ENCODE measurements around the gene TRABD2B.

TRABD2B gene

DNA sequence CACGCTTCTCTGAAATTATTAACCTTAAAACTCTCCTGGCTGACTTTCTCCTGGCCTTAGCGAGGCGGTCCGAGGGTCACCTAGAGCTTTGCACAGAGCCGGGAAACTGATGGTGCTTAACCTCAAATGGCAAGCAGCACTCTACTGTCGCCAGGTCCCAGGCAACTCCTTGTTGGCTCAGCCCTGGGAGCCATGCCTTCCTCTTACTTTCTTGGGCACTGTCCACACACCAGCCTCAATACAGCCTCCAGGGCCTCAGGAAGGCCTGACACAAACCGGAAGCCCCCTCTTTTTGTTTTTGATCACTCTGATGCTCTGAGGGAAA is 3.8 kb downstream of the TRABD2B start:
- DNase-seq, result no peak

DNA sequence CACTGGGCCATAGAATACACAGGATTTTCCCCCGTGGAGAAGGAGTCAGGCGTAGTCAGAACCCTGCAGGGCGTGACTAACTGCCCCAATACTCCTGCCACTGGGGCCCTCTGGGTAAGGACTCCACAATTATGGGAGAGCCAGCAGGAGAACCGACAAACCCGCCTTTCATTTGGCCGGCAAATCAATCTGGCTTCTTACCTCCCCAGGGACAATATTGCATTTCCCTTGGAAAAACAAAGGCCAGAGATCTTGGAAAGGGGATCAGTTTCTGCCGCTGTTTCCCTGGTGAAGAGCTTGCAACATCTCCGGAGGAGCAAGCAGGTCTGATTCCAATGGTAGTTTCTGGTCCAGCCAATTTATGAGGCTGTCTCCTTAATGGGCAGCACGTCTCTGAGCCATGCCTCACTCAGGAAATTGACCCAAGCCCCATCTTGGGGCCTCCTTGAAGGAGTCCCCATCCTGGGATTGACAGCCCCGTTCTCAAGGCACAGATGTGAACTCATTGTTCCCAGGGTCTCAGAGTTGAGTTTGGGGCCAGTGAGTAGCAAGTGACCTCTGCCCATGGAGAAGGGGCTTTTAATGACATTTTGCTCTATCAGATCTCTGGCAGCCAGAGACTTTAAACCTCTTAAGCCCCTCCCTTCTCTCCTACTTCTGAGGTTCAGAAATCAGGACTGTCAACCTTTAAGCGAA is 4.3 kb downstream of the TRABD2B start:
- DNase-seq, result no peak

DNA sequence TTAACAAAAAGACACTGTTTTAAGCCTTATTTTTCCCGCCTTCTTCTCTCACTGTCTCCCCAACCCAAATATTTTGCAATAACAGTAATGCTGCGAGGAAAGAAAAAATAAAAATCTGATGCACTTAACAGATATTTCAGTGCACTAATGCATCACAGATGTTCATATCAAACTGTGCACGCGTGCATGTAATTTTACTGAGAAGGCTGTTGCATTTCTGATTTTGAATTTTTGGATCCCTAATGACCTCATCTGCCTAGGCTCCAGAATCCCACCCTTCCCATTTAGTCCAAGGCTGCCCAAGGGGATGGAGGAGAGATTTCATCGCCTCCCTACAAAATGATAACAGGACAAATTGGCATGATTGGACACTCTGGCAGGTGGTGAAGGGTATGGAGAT is 5.5 kb downstream of the TRABD2B start:
- DNase-seq, result no peak

DNA sequence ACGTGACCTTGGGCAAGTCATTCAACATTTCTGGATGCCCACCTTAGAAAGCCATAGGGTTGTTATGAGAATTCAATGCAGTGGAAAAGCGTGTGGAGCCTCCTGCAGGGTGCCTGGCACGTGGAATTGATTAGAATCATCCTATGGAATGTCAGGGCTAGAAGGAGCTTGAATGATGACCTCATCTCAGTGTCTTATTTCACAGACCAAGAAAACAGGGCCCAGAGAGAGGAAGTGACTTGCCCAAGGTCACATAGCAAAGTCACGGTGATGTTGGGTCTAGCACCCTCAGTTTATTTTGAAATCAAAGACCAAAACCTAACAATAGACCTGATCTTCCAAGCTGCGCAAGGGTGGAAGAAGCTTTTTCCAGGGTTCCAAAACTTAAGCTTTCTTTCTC is 6.0 kb downstream of the TRABD2B start:
- DNase-seq, result no peak

DNA sequence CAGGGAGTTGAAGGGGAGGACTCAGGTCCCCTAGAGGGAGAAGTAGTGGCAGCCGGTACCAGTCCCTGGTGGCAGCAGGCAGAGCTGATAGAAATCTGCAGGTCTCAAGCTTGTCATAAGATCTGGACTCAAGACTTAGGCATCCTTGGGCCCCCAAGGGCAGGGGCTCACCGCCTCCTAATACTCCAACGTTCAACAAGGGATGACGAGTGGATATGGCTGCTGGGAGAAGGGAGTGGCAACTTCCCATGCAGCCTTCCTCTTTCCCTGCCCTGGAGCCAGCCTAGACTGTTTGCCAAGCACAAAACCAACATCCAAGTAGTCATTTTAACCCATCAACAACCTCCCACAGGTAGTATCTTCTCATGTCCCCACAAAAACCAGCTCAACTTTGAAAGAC is 6.9 kb downstream of the TRABD2B start:
- DNase-seq, result no peak

DNA sequence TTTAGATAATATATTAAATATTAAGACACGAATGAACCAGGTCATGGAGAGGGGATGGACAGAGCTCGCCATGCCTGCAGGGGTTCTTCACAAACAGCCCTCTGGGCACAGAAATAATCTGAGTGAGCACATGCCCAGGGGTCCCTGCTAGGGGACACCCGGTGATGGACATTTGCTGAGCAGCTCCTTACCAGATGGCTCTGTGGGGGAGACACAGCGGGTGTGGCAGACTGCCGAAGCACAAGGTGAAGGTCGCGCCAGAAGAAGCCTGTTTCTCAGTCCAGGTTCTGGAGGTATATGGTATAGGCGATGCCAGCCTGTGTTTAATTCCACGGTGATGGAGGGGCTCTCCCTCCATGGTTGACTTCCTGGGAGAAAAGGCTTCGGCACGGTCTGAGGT is 9.6 kb downstream of the TRABD2B start:
- DNase-seq, result no peak

DNA sequence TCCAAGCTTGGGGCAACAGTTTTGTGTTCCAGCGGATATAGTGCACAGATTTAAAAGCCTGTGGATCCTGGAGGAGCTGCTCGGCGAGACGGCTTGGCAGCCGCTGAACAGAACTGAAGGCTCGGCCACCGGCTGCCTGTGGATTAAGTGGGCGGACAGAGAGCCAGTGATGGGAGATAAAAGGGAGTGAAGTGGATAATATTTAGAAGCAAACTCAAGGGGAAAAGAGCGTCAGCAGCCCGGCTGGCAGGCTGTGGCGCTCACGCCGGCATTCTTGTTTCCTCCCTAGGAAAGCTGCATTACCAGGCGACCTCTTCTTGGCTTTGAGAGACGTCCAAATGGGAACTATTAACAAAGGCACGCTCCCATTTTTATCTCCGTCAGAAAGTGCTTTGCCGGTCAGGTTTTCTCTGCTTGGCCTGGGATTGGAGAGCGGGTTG is 10.4 kb downstream of the TRABD2B start:
- peak in 13 of 58 donors; percentile 1 to 28 (median 17) for DNase-seq

DNA sequence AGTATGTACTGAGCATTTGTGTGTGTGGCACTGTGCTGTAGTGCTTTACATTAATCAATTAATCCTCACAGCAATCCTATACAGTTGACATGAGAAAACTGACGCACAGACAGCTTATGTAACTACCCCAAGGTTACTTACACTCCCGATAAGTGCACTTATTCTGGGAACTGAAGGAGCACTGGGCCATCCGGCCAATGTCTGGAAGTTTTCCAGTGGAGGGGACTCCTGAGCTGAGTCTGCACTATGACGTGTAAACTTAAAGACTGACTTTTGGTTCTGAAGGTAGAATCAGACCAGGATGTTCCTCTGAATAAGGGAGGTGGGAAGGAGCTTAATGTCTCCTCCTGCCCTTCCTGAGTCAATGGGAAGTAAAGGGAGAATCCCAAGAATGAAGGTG is 12.2 kb downstream of the TRABD2B start:
- DNase-seq, result no peak

DNA sequence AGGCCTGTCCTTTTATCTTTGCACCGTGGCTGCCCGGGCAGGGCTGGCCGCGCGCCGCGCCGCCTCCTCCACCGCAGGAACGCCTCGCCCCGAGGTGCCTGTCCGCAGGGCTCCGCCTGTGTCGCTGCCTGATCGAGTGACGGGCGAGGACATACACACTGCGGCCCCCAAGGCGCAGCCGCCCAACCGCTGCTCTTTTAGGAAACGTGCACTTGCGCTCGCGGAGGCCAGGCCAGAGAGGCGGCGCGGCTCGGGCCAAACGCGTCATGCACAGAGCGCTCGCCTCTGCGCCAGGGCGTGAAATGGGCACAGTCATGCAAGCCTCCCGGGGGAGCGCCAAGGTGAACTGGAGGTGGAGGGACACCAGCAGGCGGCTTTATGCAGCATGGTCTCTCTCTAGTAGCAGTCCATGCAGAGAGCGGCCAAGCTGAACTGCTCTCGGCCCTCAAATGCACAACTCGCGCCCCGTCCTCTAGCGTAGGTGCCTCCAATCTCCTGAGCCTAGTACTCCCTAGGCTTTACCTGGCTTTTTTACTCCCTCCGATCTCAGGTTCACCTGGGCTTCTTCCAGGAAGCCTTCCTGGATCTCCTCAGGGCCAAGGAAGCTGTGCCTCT is 12.9 kb downstream of the TRABD2B start:
- DNase-seq, result peak in 2 of 58 donors; percentile 2 to 4

DNA sequence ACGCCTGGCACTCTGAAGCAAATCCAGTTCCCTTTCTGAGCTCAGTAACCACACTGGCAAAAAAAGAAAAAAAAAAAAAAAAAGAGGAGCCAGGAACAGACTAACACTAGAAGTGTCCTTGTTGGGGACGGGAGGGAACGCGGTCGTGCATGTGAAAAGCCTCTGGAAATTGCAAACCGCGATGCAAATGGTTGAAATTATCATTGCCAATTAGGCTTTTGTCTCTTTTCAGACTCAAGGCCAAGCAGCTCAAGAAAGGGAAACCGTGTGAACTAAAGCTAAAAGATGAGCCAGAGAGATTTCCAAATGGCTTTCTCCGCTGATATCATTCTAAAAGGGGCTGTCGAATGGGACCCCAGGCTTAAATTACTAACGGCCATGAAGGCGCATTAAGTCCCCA is 13.5 kb downstream of the TRABD2B start:
- DNase-seq, result no peak

DNA sequence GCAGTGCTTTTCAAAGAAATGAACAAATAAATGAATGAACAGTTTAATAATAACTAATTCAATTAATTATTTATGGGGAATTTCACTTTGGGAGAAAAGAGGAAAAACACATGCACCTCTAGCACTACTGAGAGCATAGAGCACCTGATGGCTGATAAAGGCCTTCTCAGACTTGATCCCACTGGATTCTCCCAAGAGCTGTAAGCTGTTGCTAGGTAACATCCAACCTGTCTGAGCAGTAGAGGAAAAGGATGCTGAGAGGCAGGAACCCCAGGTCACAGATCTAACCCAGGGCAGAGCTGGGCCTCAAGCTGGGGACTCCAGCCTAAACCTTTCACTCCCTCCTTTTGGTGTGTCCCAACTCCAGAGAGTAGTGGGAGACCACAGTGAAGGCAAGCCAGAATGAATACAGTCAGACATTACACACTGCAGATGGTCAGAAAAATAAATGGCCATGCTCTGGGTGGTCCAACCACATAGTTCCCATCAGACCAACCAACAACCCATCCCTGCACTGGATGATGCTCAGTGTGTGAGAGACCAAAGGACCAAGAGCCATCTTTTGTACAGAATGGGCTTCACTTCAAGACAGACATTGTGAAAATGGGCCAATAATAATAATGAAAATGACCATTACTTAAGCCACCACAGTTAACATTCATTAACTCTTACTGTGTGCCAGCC is 15.4 kb downstream of the TRABD2B start:
- no peak for DNase-seq

DNA sequence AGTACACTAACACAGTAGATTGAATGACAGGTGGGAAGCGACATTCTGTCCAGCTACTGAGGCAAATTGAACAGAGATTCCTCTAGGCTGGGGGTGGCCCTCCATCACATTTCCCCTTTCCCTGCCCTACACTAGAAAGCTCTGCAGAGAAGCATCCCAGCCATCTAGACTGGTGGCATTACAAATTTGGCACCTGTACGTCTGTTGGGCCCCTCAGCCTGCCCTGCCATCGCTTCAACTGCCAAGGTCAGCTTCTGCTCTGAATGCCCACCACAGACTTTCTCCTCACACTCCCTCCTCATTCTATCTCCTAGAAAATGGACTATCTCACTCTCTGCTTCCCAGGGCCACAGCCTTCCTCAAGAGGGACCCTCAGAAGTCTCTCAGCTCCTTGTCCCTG is 16.7 kb downstream of the TRABD2B start:
- no peak for DNase-seq

DNA sequence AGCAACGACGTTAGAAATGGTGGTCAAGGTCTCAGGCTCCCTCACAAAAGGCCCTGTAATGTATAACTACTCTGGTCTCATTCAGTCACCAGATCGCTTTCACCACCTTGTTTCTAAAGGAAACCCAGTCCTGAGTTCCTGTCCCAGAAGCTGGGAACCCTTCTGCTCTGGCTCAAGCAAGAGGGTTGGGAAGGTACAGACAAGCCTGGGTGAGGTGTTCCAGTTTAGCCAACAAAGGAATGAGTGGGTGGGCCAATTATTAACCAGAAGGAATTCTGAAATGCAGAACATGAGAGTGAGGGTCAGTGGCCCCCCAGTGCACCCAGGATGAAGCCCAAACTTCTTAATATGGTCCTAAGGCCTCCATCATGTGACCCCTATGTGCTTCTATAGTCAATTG is 17.5 kb downstream of the TRABD2B start:
- DNase-seq, result no peak

DNA sequence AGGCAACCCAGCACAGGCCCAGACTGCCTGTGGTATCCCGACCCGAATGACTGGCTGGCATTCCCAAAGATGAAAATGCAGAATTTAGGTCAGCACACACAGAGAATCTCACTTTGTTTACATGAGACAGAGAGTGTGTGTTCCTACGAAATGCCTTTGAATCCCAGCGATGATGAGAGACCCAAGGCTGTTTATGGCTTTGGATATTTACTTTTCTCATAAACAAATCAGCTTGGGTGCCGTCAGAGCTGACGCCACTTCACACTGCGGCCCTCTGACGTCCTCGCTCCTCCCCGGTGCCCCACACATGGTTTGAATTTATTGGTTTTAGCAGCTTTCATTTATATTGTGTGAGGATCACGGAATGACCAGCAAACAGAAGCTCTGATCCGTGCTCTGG is 18.7 kb downstream of the TRABD2B start:
- no peak for DNase-seq

DNA sequence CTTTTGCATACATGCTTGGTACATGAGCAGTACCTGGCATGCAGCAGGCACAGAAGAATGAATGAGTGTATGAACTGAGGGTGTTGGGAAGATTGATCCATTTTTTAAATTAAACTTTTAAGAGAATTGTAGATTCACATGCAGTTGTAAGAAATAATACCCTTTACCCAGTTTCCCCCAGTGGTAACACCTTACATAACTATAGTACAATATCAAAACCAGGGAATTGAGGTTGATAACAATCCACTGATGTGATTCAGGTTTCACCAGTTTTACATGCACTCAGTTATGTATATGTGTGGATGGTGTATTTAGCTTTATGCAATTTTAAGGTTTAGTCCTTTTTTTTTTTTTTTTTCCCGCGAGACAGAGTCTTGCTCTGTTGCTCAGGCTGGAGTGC is 20.5 kb downstream of the TRABD2B start:
- DNase-seq, result no peak

DNA sequence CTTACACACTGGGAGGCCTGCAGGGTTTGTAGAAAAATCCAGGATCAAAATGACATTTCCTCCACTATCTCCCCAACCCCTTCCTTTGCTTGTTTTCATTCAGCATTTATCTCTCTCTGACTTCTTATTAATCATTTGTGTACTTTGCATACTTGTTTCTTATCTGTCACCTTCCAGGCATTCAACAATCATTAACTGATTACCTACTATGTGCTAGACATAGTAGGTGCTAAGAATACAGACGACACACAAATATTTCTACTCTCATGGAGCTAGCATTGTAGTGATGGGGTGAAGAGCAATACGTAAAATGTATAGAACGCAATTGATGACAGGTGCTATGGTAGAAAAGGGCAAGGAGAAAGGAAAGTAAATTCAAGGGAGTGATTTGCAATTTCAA is 20.9 kb downstream of the TRABD2B start:
- no peak for DNase-seq

DNA sequence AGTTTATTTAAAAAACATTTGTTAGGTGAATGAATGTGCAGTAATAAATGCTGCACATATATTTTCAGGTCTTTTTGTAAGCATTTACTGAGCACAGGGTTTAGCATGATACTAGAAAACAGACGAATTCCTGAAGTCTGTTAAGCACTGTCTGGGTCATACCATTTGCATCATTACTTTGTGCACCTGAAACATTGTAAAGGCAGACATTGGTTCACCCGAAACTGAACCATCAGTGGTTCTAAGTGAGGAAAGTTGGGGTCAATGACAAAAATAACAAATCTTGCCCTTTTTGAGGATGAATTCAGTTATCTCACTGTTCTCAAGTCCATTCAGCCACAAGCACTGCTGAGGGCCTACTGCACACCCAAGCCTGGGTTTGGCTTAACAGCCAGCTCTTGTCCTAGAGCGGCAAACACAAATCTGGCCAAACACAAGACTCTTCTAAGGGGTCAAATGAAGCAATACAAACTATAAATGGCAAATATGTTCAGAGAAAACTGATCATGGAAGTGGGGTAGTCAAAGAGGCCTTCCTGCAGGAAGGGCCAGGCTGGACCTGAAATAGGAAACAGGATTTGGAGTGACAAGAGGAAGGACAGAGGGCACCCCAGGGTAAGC is 21.8 kb downstream of the TRABD2B start:
- DNase-seq, result no peak

DNA sequence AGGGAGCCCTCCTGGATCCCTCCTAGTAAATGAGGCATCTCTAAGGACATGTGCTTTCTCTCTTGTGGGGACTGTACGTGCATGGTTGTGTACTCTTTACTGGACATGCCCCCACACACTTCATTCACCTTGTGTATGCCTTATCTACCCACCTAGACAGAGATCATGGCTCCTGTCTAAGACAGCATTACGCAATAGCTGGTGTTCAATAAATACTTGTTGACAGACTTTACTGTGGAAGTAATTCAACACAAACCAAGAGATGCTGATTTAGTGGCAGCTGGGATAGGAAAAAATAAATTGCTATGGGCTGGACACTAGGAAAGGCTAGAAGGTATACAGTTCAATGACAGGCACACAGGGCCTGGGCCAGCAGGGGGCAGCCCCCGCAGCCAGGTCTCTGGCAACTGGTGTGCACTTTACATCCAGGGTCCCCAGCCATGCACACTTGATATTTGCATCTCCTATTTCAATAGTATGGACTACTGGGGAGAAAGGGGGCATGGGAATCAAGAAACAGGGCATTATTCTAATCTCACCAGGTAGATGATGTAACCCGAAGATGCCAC is 24.2 kb downstream of the TRABD2B start:
- no peak for DNase-seq

DNA sequence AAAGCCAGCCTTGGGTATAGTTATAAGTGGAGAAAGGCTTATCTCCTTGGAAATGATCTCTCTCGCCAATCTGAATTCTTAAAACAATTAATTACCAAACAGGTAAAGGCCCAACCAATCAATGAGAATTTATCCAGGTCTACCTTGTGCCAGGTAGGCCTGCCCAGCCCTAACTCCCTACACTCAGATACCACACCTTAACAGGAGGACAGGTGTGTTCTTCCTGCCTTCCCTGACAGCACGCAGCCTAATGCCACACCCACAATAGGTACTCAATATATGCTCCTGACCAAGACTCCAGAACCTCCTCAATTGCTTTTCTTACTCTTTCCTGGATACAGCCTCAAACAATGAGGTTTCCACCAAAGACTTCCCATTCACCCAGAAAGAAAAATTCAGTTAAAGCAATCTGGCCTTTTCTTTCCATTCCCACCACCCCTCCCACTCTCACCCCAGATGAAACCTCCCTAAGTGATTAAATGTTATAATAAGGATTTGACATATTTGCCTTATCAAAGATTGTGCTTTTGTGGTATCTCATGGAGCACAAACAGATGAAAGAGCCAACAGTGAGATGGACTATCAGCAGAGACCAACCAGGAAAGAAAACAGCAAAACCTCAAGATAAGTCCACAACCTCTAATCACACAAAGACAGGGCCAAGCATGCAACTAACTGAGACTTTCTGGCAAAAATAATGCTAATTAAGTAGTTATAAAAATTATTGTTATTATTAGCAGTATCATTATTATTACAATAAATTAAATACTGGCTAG is 25.6 kb downstream of the TRABD2B start:
- no peak for DNase-seq

DNA sequence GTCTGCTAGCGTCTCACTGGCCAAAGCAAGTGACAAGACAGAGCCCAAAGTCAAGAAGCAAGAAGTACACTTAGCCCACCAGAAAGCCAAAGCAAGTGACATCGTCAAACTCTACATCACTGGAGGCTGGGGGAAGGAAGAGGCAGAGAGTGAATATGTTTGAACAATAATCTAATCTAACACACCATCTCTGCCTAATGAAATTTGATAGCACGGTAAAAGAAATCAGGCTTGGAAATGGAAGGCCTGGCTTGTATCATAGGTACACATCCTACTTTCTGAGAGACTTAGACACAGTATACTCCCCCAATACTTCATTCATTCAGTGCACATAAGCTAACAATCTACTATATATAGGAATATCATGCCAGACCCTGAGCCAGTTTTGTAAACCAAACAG is 26.3 kb downstream of the TRABD2B start:
- no peak for DNase-seq

DNA sequence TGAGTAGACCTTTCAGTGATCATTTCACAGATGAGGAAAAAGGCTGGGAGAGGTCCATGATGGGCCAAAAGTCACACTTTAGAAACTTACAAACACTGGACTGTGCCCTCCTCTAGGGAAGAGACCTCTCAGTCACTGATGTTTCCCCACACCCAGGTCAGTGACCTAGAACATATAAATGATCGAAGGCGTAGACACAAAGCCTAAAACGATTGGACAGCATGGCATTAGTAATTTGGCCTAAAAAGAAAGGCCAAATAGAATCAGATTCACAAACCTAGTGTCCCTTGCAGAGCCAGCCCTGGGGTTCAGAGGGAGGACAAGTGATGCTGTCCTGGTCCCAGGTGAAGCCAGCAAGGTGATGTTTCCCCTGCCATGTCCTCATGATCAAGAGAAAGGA is 27.7 kb downstream of the TRABD2B start:
- DNase-seq, result no peak

DNA sequence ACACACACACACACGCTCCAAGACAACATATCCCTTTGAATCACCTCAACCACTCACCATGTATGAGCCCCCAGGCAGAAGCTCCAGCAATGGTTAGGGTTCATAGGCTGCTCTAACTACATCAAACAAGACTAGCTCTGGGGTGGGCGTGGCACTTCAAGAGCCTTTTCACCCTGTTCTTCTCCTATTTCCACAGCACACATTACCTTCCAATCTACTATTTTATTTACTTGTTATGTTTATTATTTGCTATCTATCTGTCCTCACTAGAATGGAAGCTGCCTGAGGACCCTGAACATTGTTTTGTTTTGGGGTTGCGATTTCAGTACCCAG is 28.7 kb downstream of the TRABD2B start:
- no peak for DNase-seq

Measured in anterior cingulate cortex (tissue), 58 donors.